IPS DF 6.9 (cell line): ENCODE results near the gene C1orf185.
"Not testable (repeated sequence)": the region's sequence is repeated elsewhere in the genome, so short reads cannot be mapped to it uniquely, and the experiment has no call there.

Experiments used
- DNase-seq: peaks from one replicate; pipeline ENCODE4 v3.0.0-alpha.2; 2013; ENCODE audit warnings: low read depth, low spot score
- H3K27ac ChIP-seq: one replicate; pipeline ENCODE4 v1.5.1; 2013; ENCODE audit warnings: low read length, control low read depth
- H3K27me3 ChIP-seq: 2 replicates; pipeline ENCODE4 v1.6.1; 2013; ENCODE audit warnings: mild to moderate bottlenecking, low read length; ENCODE audit not compliant: control insufficient read depth, insufficient read depth
- H3K36me3 ChIP-seq: 2 replicates; pipeline ENCODE4 v1.6.1; 2013; ENCODE audit warnings: low read length; ENCODE audit not compliant: control insufficient read depth, insufficient read depth
- H3K4me1 ChIP-seq: 2 replicates; pipeline ENCODE4 v1.6.1; 2013; ENCODE audit warnings: low read length; ENCODE audit not compliant: control insufficient read depth, insufficient read depth
- H3K4me3 ChIP-seq: 2 replicates; pipeline ENCODE4 v1.5.1; 2013; ENCODE audit warnings: mild to moderate bottlenecking, low read length
- H3K9me3 ChIP-seq: 2 replicates; pipeline ENCODE4 v1.6.1; 2013; ENCODE audit warnings: low read length, inconsistent platforms; ENCODE audit not compliant: control insufficient read depth, insufficient read depth
- WGBS: extraction: QIAGEN DNeasy Blood & Tissue Kit; methylation state at CpG from one replicate; pipeline ENCODE4 v1.1.7; 2013; ENCODE audit warnings: mixed read lengths, missing lambda C conversion rate; ENCODE audit not compliant: insufficient read length, insufficient coverage; 5-methylcytosine and 5-hydroxymethylcytosine counted together

C1orf185 gene

GRCh38 chr1:51131185-51131584, 29.2 kb downstream of the C1orf185 start:
- Histone ChIP-seq H3K4me1 (no peaks in the 10 kb centered on the region), H3K4me3 (no peak overlapping the region), H3K9me3 (no peaks in the 10 kb centered on the region), H3K27ac (no peak overlapping the region), H3K27me3 (no peaks in the 10 kb centered on the region), H3K36me3 (no peaks in the 10 kb centered on the region)
- DNase-seq: no peak
- WGBS: no CpG with 5 or more reads among the region's 3 CpGs

GRCh38 chr1:51133045-51133444, 31.0 kb downstream of the C1orf185 start:
- Histone ChIP-seq H3K4me1 (no peaks in the 10 kb centered on the region), H3K27me3 (no peaks in the 10 kb centered on the region), H3K4me3 (no peak overlapping the region), H3K27ac (no peak overlapping the region), H3K36me3 (no peaks in the 10 kb centered on the region), H3K9me3 (no peaks in the 10 kb centered on the region)
- WGBS: no CpG with 5 or more reads among the region's 2 CpGs
- DNase-seq: no peak

GRCh38 chr1:51137696-51138095, 35.7 kb downstream of the C1orf185 start:
- H3K36me3 ChIP-seq, H3K4me1 ChIP-seq, H3K4me3 ChIP-seq, H3K27ac ChIP-seq, DNase-seq, H3K27me3 ChIP-seq, H3K9me3 ChIP-seq: not testable (repeated sequence)
- WGBS: no CpG with 5 or more reads among the region's 2 CpGs

- no peak for DNase-seq
- H3K27me3 ChIP-seq: no peaks in the 10 kb centered on the region
- no peak overlapping the region for H3K27ac ChIP-seq
- H3K4me3 ChIP-seq: no peak overlapping the region
- WGBS: no CpG with 5 or more reads among the region's 2 CpGs
- H3K9me3 ChIP-seq: no peaks in the 10 kb centered on the region
- H3K36me3 ChIP-seq: no peaks in the 10 kb centered on the region
- H3K4me1 ChIP-seq: no peaks in the 10 kb centered on the region
Observed at GRCh38 chr1:51139474-51139873, 37.4 kb downstream of the C1orf185 start.

- no CpG with 5 or more reads among the region's 2 CpGs for WGBS
- H3K4me3 ChIP-seq: no peak overlapping the region
Observed at GRCh38 chr1:51147394-51147793, 45.4 kb downstream of the C1orf185 start.

GRCh38 chr1:51154776-51155175, 52.7 kb downstream of the C1orf185 start:
- no peak for DNase-seq
- H3K9me3 ChIP-seq: no peaks in the 10 kb centered on the region
- no peak overlapping the region for H3K27ac ChIP-seq
- no peaks in the 10 kb centered on the region for H3K36me3 ChIP-seq
- H3K4me3 ChIP-seq: no peak overlapping the region
- no peaks in the 10 kb centered on the region for H3K27me3 ChIP-seq
- H3K4me1 ChIP-seq: no peaks in the 10 kb centered on the region
- no CpG with 5 or more reads among the region's 1 CpG for WGBS

More at GRCh38 chr1:51147394-51147793, 45.4 kb downstream of the C1orf185 start:
- Histone ChIP-seq H3K36me3 (no peaks in the 10 kb centered on the region), H3K4me1 (no peaks in the 10 kb centered on the region), H3K9me3 (no peaks in the 10 kb centered on the region), H3K27me3 (no peaks in the 10 kb centered on the region), H3K27ac (no peak overlapping the region)
- no peak for DNase-seq

GRCh38 chr1:51156752-51157151, 54.7 kb downstream of the C1orf185 start:
- no CpG with 5 or more reads among the region's 1 CpG for WGBS

GRCh38 chr1:51157395-51157794, 55.4 kb downstream of the C1orf185 start:
- no CpG with 5 or more reads among the region's 4 CpGs for WGBS
- Histone ChIP-seq H3K4me3 (no peak overlapping the region), H3K4me1 (no peaks in the 10 kb centered on the region), H3K27me3 (no peaks in the 10 kb centered on the region), H3K9me3 (no peaks in the 10 kb centered on the region), H3K36me3 (no peaks in the 10 kb centered on the region), H3K27ac (no peak overlapping the region)
- no peak for DNase-seq

More at GRCh38 chr1:51156752-51157151, 54.7 kb downstream of the C1orf185 start:
- H3K4me1 ChIP-seq: no peaks in the 10 kb centered on the region
- no peak overlapping the region for H3K4me3 ChIP-seq
- no peaks in the 10 kb centered on the region for H3K36me3 ChIP-seq
- DNase-seq: no peak
- H3K9me3 ChIP-seq: no peaks in the 10 kb centered on the region
- H3K27me3 ChIP-seq: no peaks in the 10 kb centered on the region
- no peak overlapping the region for H3K27ac ChIP-seq

GRCh38 chr1:51158263-51158662, 56.2 kb downstream of the C1orf185 start:
- Histone ChIP-seq H3K27ac (no peak overlapping the region), H3K4me3 (no peak overlapping the region), H3K36me3 (no peaks in the 10 kb centered on the region), H3K4me1 (no peaks in the 10 kb centered on the region), H3K27me3 (no peaks in the 10 kb centered on the region), H3K9me3 (no peaks in the 10 kb centered on the region)
- DNase-seq: no peak
- WGBS: no CpG with 5 or more reads among the region's 4 CpGs

GRCh38 chr1:51162560-51162959, 60.5 kb downstream of the C1orf185 start:
- not testable (repeated sequence) for H3K27me3 ChIP-seq, H3K27ac ChIP-seq, DNase-seq, H3K4me3 ChIP-seq, H3K36me3 ChIP-seq, H3K9me3 ChIP-seq, H3K4me1 ChIP-seq
- no CpG with 5 or more reads among the region's 5 CpGs for WGBS

- H3K4me1 ChIP-seq: no peaks in the 10 kb centered on the region
- DNase-seq: no peak
- no peaks in the 10 kb centered on the region for H3K36me3 ChIP-seq
- no peaks in the 10 kb centered on the region for H3K9me3 ChIP-seq
- H3K4me3 ChIP-seq: no peak overlapping the region
- H3K27ac ChIP-seq: no peak overlapping the region
- no peaks in the 10 kb centered on the region for H3K27me3 ChIP-seq
Observed at GRCh38 chr1:51165540-51165939, 63.5 kb downstream of the C1orf185 start.
